SK-N-SH treated with all-trans-retinoic acid at 6 μM for 48 hours (cell line): ENCODE measurements around the gene ZNF70.
A peak's percentile ranks its signal among the peaks of the same experiment; 100 is the strongest.

ENCODE experiments used
- ATAC-seq: fragments of 200-7000 bp; cut with Tn5 transposase; 3 replicates; pipeline ENCODE4 v1.9.1; 2020; ENCODE audit warnings: mild to moderate bottlenecking, moderate library complexity
- ARNTL ChIP-seq: fragments of 450-650 bp; formaldehyde crosslinking; IDR thresholded peaks from 2 replicates; pipeline ENCODE4 v1.5.0; 2020; ENCODE audit warnings: low read depth, mild to moderate bottlenecking, moderate library complexity, borderline replicate concordance
- BACH2 ChIP-seq: fragments of 250-450 bp; sonication (Bioruptor Pico); IDR thresholded peaks from 2 replicates; pipeline ENCODE4 v1.9.0; 2021; ENCODE audit warnings: mild to moderate bottlenecking, borderline replicate concordance
- CSDC2 ChIP-seq: fragments of 250-450 bp; sonication (Bioruptor Pico); IDR thresholded peaks from 2 replicates; pipeline ENCODE4 v1.5.0; 2020; ENCODE audit warnings: mild to moderate bottlenecking, moderate library complexity
- ESRRG ChIP-seq: fragments of 250-450 bp; sonication (Bioruptor Pico); IDR thresholded peaks from 2 replicates; pipeline ENCODE4 v1.6.1; 2021; ENCODE audit warnings: mild to moderate bottlenecking
- GLIS3 ChIP-seq: fragments of 250-450 bp; sonication (Bioruptor Pico); IDR thresholded peaks from 2 replicates; pipeline ENCODE4 v1.5.0; 2020; ENCODE audit warnings: mild to moderate bottlenecking, moderate library complexity
- ISL1 ChIP-seq: fragments of 250-450 bp; sonication (Bioruptor Pico); IDR thresholded peaks from 2 replicates; pipeline ENCODE4 v2.1.2; 2022; ENCODE audit warnings: mild to moderate bottlenecking, moderate library complexity
- PATZ1 ChIP-seq: fragments of 250-450 bp; sonication (Bioruptor Pico); IDR thresholded peaks from 2 replicates; pipeline ENCODE4 v1.8.0; 2020; ENCODE audit warnings: mild to moderate bottlenecking, moderate library complexity, borderline replicate concordance
- POU6F1 ChIP-seq: fragments of 250-450 bp; sonication (Bioruptor Pico); IDR thresholded peaks from 2 replicates; pipeline ENCODE4 v1.8.0; 2021; ENCODE audit warnings: low read depth, mild to moderate bottlenecking, moderate library complexity, borderline replicate concordance
- PPARA ChIP-seq: fragments of 250-450 bp; sonication (Bioruptor Pico); IDR thresholded peaks from 2 replicates; pipeline ENCODE4 v1.5.0; 2020; ENCODE audit warnings: mild to moderate bottlenecking, borderline replicate concordance
- RARB ChIP-seq: fragments of 250-450 bp; sonication (Bioruptor Pico); IDR thresholded peaks from 2 replicates; pipeline ENCODE4 v1.8.0; 2021; ENCODE audit warnings: mild to moderate bottlenecking, moderate library complexity
- SNAI2 ChIP-seq: fragments of 250-450 bp; sonication (Bioruptor Pico); IDR thresholded peaks from 2 replicates; pipeline ENCODE4 v1.5.0; 2020; ENCODE audit warnings: mild to moderate bottlenecking, moderate library complexity
- TSHZ2 ChIP-seq: fragments of 250-450 bp; sonication (Bioruptor Pico); IDR thresholded peaks from 2 replicates; pipeline ENCODE4 v1.5.0; 2020; ENCODE audit warnings: mild to moderate bottlenecking, moderate library complexity
- ZC3H10 ChIP-seq: fragments of 250-450 bp; sonication (Bioruptor Pico); IDR thresholded peaks from 2 replicates; pipeline ENCODE4 v1.5.1; 2021; ENCODE audit warnings: mild to moderate bottlenecking, moderate library complexity
- ZFP3 ChIP-seq: fragments of 250-450 bp; sonication (Bioruptor Pico); IDR thresholded peaks from 2 replicates; pipeline ENCODE4 v1.5.0; 2020; ENCODE audit warnings: mild to moderate bottlenecking, moderate library complexity
- ZFP30 ChIP-seq: fragments of 450-650 bp; formaldehyde crosslinking; IDR thresholded peaks from 2 replicates; pipeline ENCODE4 v1.5.0; 2022; ENCODE audit warnings: mild to moderate bottlenecking, moderate library complexity
- ZNF565 ChIP-seq: fragments of 450-650 bp; formaldehyde crosslinking; conservative IDR thresholded peaks from 2 replicates; pipeline ENCODE4 v1.5.0; 2020; ENCODE audit warnings: low read depth, mild to moderate bottlenecking, moderate library complexity
- ZNF70 ChIP-seq: fragments of 450-650 bp; formaldehyde crosslinking; IDR thresholded peaks from 2 replicates; pipeline ENCODE4 v1.5.0; 2020; ENCODE audit warnings: mild to moderate bottlenecking, moderate library complexity
- ZNF8 ChIP-seq: fragments of 450-650 bp; formaldehyde crosslinking; IDR thresholded peaks from 2 replicates; pipeline ENCODE4 v1.5.0; 2020; ENCODE audit warnings: mild to moderate bottlenecking, moderate library complexity
- TF ChIP-seq, protein P1 (sequence below): fragments of 250-450 bp; sonication (Bioruptor Pico); IDR thresholded peaks from 2 replicates; pipeline ENCODE4 v1.5.1; 2021; ENCODE audit warnings: mild to moderate bottlenecking, moderate library complexity

Gene ZNF70

GRCh38 chr22:23789121-23789520 lies 38.2 kb upstream of the ZNF70 start:
- ATAC-seq = no peak

GRCh38 chr22:23787910-23788309 lies 37.0 kb upstream of the ZNF70 start:
- ATAC-seq = no peak
- TF ChIP-seq ZNF70 (CRISPR knock-in tag) (no peak), BACH2 (no peak), ZNF565 (CRISPR knock-in tag) (no peak), ESRRG (CRISPR knock-in tag) (no peak), ZC3H10 (CRISPR knock-in tag) (no peak), PPARA (no peak), ZFP30 (CRISPR knock-in tag) (no peak), RARB (no peak), TSHZ2 (CRISPR knock-in tag) (no peak), ZNF8 (CRISPR knock-in tag) (no peak)
- TF ChIP-seq, protein P1, sequence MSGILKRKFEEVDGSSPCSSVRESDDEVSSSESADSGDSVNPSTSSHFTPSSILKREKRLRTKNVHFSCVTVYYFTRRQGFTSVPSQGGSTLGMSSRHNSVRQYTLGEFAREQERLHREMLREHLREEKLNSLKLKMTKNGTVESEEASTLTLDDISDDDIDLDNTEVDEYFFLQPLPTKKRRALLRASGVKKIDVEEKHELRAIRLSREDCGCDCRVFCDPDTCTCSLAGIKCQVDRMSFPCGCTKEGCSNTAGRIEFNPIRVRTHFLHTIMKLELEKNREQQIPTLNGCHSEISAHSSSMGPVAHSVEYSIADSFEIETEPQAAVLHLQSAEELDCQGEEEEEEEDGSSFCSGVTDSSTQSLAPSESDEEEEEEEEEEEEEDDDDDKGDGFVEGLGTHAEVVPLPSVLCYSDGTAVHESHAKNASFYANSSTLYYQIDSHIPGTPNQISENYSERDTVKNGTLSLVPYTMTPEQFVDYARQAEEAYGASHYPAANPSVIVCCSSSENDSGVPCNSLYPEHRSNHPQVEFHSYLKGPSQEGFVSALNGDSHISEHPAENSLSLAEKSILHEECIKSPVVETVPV (CRISPR knock-in tag) = no peak

More at GRCh38 chr22:23789121-23789520, 38.2 kb upstream of the ZNF70 start:
- TF ChIP-seq ZNF70 (CRISPR knock-in tag) = no peak
- no peak for TF ChIP-seq SNAI2 (CRISPR knock-in tag)
- TF ChIP-seq RARB = no peak
- TF ChIP-seq ZFP30 (CRISPR knock-in tag) = no peak
- no peak for TF ChIP-seq BACH2
- no peak for TF ChIP-seq PATZ1
- TF ChIP-seq GLIS3 (CRISPR knock-in tag) = no peak
- TF ChIP-seq POU6F1 (CRISPR knock-in tag) = no peak
- TF ChIP-seq ZC3H10 (CRISPR knock-in tag) = no peak
- TF ChIP-seq TSHZ2 (CRISPR knock-in tag) = no peak
- TF ChIP-seq ZFP3 = no peak
- no peak for TF ChIP-seq ARNTL (CRISPR knock-in tag)
- TF ChIP-seq, protein P1 (CRISPR knock-in tag) = no peak

GRCh38 chr22:23787600-23787896 lies 36.6 kb upstream of the ZNF70 start:
- TF ChIP-seq ESRRG (CRISPR knock-in tag) (no peak), ARNTL (CRISPR knock-in tag) (no peak), POU6F1 (CRISPR knock-in tag) (no peak), ZC3H10 (CRISPR knock-in tag) (no peak), ISL1 (CRISPR knock-in tag) (no peak), ZNF70 (CRISPR knock-in tag) (no peak), SNAI2 (CRISPR knock-in tag) (no peak), CSDC2 (CRISPR knock-in tag) (no peak), ZFP30 (CRISPR knock-in tag) (no peak)
- TF ChIP-seq, all 23 proteins: peak for 0
- ATAC-seq = peak; percentile 27
